Astrocyte (in vitro differentiated cells and primary cell): ENCODE results near the gene ACAD11.

Experiments
- CTCF ChIP-seq: IDR thresholded peaks from 2 replicates; pipeline ENCODE4 v1.5.1; 2011; ENCODE audit warnings: low read depth, mild to moderate bottlenecking, inconsistent platforms, low read length, moderate library complexity; ENCODE audit not compliant: insufficient read depth
- EZH2 ChIP-seq: IDR thresholded peaks from 2 replicates; pipeline ENCODE4 v1.6.1; 2012; ENCODE audit warnings: mild to moderate bottlenecking, low read length, inconsistent platforms; ENCODE audit not compliant: insufficient read depth

DNA sequence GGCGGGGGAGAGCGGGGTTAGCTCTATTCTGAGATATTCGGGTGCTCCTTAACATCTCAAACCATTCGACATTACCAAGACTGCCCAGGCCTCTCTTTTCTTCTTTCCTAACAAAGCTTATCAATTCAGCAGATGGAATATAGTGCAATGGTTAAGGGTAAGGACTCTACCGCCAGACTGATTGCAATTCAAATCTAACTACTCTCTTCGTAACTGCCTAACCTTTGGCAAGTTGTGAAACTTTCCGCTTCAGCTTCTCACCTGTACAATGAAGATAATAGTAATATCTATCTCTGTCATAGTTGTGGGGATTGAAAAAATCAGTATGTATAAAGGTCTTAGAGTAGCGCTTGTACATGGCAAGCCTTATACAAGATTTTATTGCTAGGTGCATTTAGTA is 1.5 kb upstream of the ACAD11 start:
- no peak for TF ChIP-seq CTCF
- TF ChIP-seq EZH2 = no peak
